SK-N-SH (cell line): Measurements from ENCODE around the gene COL8A2. TPM values are rescaled to one million over a fixed set of nuclear protein-coding genes. Genes with fewer than 3 reads are reported as not detected.

Experiments
- CTCF ChIA-PET: fragments of 300-600, 350-600 bp; formaldehyde crosslinking; extraction: SDS; loops from one replicate; lab custom pipeline; 2021; lab: Yijun Ruan, JAX
- POLR2A ChIA-PET: fragments of 350-600 bp; sonication (Branson Sonifier 250); formaldehyde crosslinking; extraction: SDS; loops from one replicate; lab custom pipeline; 2020; ENCODE audit warnings: antibody characterized with exemption, inconsistent platforms; lab: Yijun Ruan, JAX
- DNase-seq: peaks from one replicate; pipeline ENCODE4 v3.0.0; 2012
- H2AFZ ChIP-seq: fragments of 200-600 bp; sonication (generic); 2 replicates; pipeline ENCODE4 v1.8.1; 2016; ENCODE audit warnings: antibody characterized with exemption, mild to moderate bottlenecking, low read depth
- H3F3A ChIP-seq: fragments of 200-600 bp; sonication (generic); replicated peaks from 2 replicates; pipeline ENCODE3; 2016; ENCODE audit warnings: antibody characterized with exemption, mild to moderate bottlenecking; ENCODE audit not compliant: insufficient read depth
- H3K27ac ChIP-seq, 2 experiments: fragments of 200-500 bp in 1 of 2; fragments of 200-600 bp in 1 of 2; sonication (Bioruptor generic) in 1 of 2; sonication (generic), shearing (Covaris generic) in 1 of 2; 2 replicates each; pipeline versions ENCODE4 v1.5.1 to v1.6.1; 2014 to 2016; ENCODE audit warnings: low read depth in 2 of 2, inconsistent platforms in 1 of 2, low read length in 1 of 2, mild to moderate bottlenecking in 1 of 2, mixed read lengths in 1 of 2
- H3K27me3 ChIP-seq: fragments of 200-600 bp; sonication (generic), shearing (Covaris generic); 2 replicates; pipeline ENCODE4 v1.6.1; 2016; ENCODE audit warnings: mixed run types; ENCODE audit not compliant: insufficient read depth
- H3K36me3 ChIP-seq, 2 experiments: fragments of 200-500 bp in 1 of 2; fragments of 200-600 bp in 1 of 2; sonication (Bioruptor generic) in 1 of 2; sonication (generic) in 1 of 2; replicated peaks in 1 of 2; 2 replicates each; pipeline versions ENCODE3 to v1.5.1; 2014 to 2016; ENCODE audit warnings: low read length in 1 of 2, mild to moderate bottlenecking in 1 of 2; ENCODE audit not compliant: insufficient read depth in 2 of 2, control insufficient read depth in 1 of 2
- H3K4me1 ChIP-seq, 2 experiments: fragments of 200-500 bp in 1 of 2; fragments of 200-600 bp in 1 of 2; sonication (Bioruptor generic) in 1 of 2; sonication (generic), shearing (Covaris generic) in 1 of 2; 2 replicates each; pipeline versions ENCODE4 v1.5.1 to v1.6.1; 2014 to 2016; ENCODE audit warnings: low read depth in 1 of 2, low read length in 1 of 2, mixed run types in 1 of 2; ENCODE audit not compliant: insufficient read depth in 2 of 2, control insufficient read depth in 1 of 2
- H3K4me2 ChIP-seq: fragments of 200-600 bp; sonication (generic), shearing (Covaris generic); 2 replicates; pipeline ENCODE4 v1.6.1; 2017; ENCODE audit warnings: mixed run types
- H3K4me3 ChIP-seq, 2 experiments: fragments of 200-500 bp in 1 of 2; fragments of 200-600 bp in 1 of 2; sonication (Bioruptor generic) in 1 of 2; sonication (generic), shearing (Covaris generic) in 1 of 2; 2 replicates each; pipeline versions ENCODE4 v1.5.1 to v1.8.1; 2014 to 2016; ENCODE audit warnings: low read depth in 2 of 2, inconsistent platforms in 1 of 2, low read length in 1 of 2, mild to moderate bottlenecking in 1 of 2, mixed read lengths in 1 of 2, moderate library complexity in 1 of 2
- H3K79me2 ChIP-seq: fragments of 200-600 bp; sonication (generic); 2 replicates; pipeline ENCODE4 v1.8.1; 2017; ENCODE audit warnings: mild to moderate bottlenecking; ENCODE audit not compliant: insufficient read depth
- H3K9ac ChIP-seq: fragments of 200-600 bp; sonication (generic); 2 replicates; pipeline ENCODE4 v1.6.1; 2017; ENCODE audit warnings: mixed run types
- H3K9me2 ChIP-seq: fragments of 200-600 bp; sonication (generic); 2 replicates; pipeline ENCODE4 v1.6.1; 2017; ENCODE audit warnings: mixed run types
- H3K9me3 ChIP-seq: fragments of 200-600 bp; sonication (generic); 2 replicates; pipeline ENCODE4 v1.6.1; 2017; ENCODE audit warnings: mixed run types, mild to moderate bottlenecking, moderate library complexity
- H4K20me1 ChIP-seq: fragments of 200-600 bp; sonication (generic); 2 replicates; pipeline ENCODE4 v1.6.1; 2017; ENCODE audit warnings: mild to moderate bottlenecking, mixed run types; ENCODE audit not compliant: insufficient read depth
- EP300 ChIP-seq, 2 experiments: IDR thresholded peaks; 2 replicates each; pipeline versions ENCODE4 v1.4.0 to v1.6.1; 2012; ENCODE audit warnings: borderline replicate concordance in 1 of 2, low read depth in 1 of 2, low read length in 1 of 2
- FOSL2 ChIP-seq: IDR thresholded peaks from 2 replicates; pipeline ENCODE4 v1.4.0; 2012; ENCODE audit warnings: low read depth, mild to moderate bottlenecking, moderate library complexity, borderline replicate concordance
- FOXJ3 ChIP-seq: sonication (generic); formaldehyde crosslinking; IDR thresholded peaks from 2 replicates; pipeline ENCODE4 v1.5.1; 2020; ENCODE audit warnings: mild to moderate bottlenecking, missing genetic modification reagents
- FOXM1 ChIP-seq: IDR thresholded peaks from 2 replicates; pipeline ENCODE4 v1.4.0; 2012; ENCODE audit warnings: low read depth, mild to moderate bottlenecking
- MEF2A ChIP-seq: IDR thresholded peaks from 2 replicates; pipeline ENCODE4 v1.4.0; 2012; ENCODE audit warnings: low read depth, borderline replicate concordance
- MXI1 ChIP-seq: IDR thresholded peaks from 2 replicates; pipeline ENCODE4 v1.6.1; 2012; ENCODE audit warnings: mild to moderate bottlenecking, low read depth, low read length, improper control_type of control experiment
- NFIC ChIP-seq: IDR thresholded peaks from 2 replicates; pipeline ENCODE4 v1.4.0; 2012; ENCODE audit warnings: borderline replicate concordance
- NRF1 ChIP-seq: IDR thresholded peaks from 2 replicates; pipeline ENCODE4 v1.6.1; 2012; ENCODE audit warnings: low read depth, mild to moderate bottlenecking, low read length
- PBX3 ChIP-seq: IDR thresholded peaks from 2 replicates; pipeline ENCODE4; 2012
- RFX5 ChIP-seq: IDR thresholded peaks from 2 replicates; pipeline ENCODE4 v1.6.1; 2012; ENCODE audit warnings: mild to moderate bottlenecking, improper control_type of control experiment, low read length
- TAF1 ChIP-seq: IDR thresholded peaks from 2 replicates; pipeline ENCODE4 v1.6.1; 2012; ENCODE audit warnings: low read depth, mild to moderate bottlenecking, low read length, moderate library complexity, borderline replicate concordance
- ZBTB33 ChIP-seq: IDR thresholded peaks from 2 replicates; pipeline ENCODE4 v1.4.0; 2012; ENCODE audit warnings: low read depth, borderline replicate concordance
- WGBS: methylation state at CpG from one replicate; pipeline ENCODE4 v1.1.6; 2017; ENCODE audit warnings: low lambda C conversion rate; 5-methylcytosine and 5-hydroxymethylcytosine counted together
- polyA plus RNA-seq, 3 experiments: library from polyadenylated mRNA; depleted of rRNA; stranded (reverse); fragments of >200 nt; gene quantifications; 2 replicates each; pipeline ENCODE4 v1.2.3, GENCODE V29; 2012
- TF ChIP-seq, protein P1 (sequence below): IDR thresholded peaks from 2 replicates; pipeline ENCODE4 v1.4.0; 2012; ENCODE audit warnings: low read depth, borderline replicate concordance

COL8A2 gene
- polyA plus RNA-seq, 1 of the 3 experiments (the other 2 are of a cell fraction), result 3.1 TPM

GRCh38 chr1:36164361-36164760 is 39.3 kb upstream of the COL8A2 start:
- no peak overlapping the region for H3K9ac ChIP-seq
- no peaks in the 10 kb centered on the region for H3K9me2 ChIP-seq
- ChIA-PET CTCF (interaction anchor here (0.9 to 3.8 kb wide), 3 partner anchors 13 to 23 kb away, joined by 3 to 15 read pairs (median 3); no protein-coding TSS in a partner anchor), POLR2A (no interaction called here)
- H3F3A ChIP-seq, result peaks cover 7% of the 10 kb centered on the region
- no peaks in the 10 kb centered on the region for H3K9me3 ChIP-seq
- H3K36me3 ChIP-seq, result peaks cover 6 to 27% of the 10 kb centered on the region in 2 experiments
- TF ChIP-seq FOXJ3 (no peak), MXI1 (no peak), NRF1 (no peak)
- TF ChIP-seq, protein P1, sequence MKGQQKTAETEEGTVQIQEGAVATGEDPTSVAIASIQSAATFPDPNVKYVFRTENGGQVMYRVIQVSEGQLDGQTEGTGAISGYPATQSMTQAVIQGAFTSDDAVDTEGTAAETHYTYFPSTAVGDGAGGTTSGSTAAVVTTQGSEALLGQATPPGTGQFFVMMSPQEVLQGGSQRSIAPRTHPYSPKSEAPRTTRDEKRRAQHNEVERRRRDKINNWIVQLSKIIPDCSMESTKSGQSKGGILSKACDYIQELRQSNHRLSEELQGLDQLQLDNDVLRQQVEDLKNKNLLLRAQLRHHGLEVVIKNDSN, result no peak
- no peaks in the 10 kb centered on the region for H3K27me3 ChIP-seq
- 86% methylated on average over 2 of the region's 2 CpGs for whole genome bisulfite sequencing
- H4K20me1 ChIP-seq, result peaks cover 100% of the 10 kb centered on the region
- H3K4me2 ChIP-seq, result no peak overlapping the region
- H3K79me2 ChIP-seq, result peaks cover 100% of the 10 kb centered on the region
- peaks cover 31 to 33% of the 10 kb centered on the region in 2 experiments for H3K4me1 ChIP-seq
- H3K27ac ChIP-seq, result no peak overlapping the region
- no peak for DNase-seq
- no peak overlapping the region for H3K4me3 ChIP-seq
- no peak overlapping the region for H2AFZ ChIP-seq

DNA sequence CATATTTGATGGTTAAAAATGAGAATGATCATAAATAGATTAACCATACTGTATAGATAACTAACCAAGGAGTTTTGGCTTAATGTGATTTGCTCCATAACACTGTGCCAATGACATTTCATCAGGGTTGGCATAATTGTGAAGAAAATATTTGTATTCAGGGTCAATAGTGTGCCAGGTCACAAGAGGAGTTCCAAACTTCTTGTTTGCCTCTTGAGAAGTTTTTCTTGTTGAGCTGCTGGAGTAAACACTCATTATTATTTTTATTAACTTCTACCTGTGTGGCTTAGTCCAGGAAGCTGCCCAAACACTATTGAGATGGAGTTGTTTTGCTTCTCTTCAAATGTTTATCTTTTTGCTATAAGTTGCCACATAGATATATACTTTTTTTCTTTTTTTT is 38.4 kb upstream of the COL8A2 start:
- H3K9me2 ChIP-seq, result no peaks in the 10 kb centered on the region
- H3F3A ChIP-seq, result peaks cover 10% of the 10 kb centered on the region
- H3K27me3 ChIP-seq, result no peaks in the 10 kb centered on the region
- ChIA-PET CTCF (interaction anchor here (1.1 to 4.8 kb wide), 3 partner anchors 12 to 29 kb away, joined by 3 to 49 read pairs (median 11); partner anchors contain the start of gene TRAPPC3), POLR2A (no interaction called here)
- H3K9me3 ChIP-seq, result no peaks in the 10 kb centered on the region
- H3K79me2 ChIP-seq, result peaks cover 100% of the 10 kb centered on the region
- H3K9ac ChIP-seq, result no peak overlapping the region
- no peak overlapping the region for H3K27ac ChIP-seq
- H3K4me3 ChIP-seq, result no peak overlapping the region
- H3K36me3 ChIP-seq, result peaks cover 7 to 31% of the 10 kb centered on the region in 2 experiments
- peaks cover 100% of the 10 kb centered on the region for H4K20me1 ChIP-seq
- DNase-seq, result no peak
- peaks cover 33 to 36% of the 10 kb centered on the region in 2 experiments for H3K4me1 ChIP-seq
- no peak overlapping the region for H2AFZ ChIP-seq
- no peak overlapping the region for H3K4me2 ChIP-seq
- no peak for TF ChIP-seq RFX5
- TF ChIP-seq MXI1, result no peak
- TF ChIP-seq FOSL2, result no peak
- no peak for TF ChIP-seq NFIC
- TF ChIP-seq PBX3, result no peak
- no peak for TF ChIP-seq ZBTB33
- no peak for TF ChIP-seq MEF2A
- no peak for TF ChIP-seq TAF1
- TF ChIP-seq EP300 (IDR thresholded peaks at IDR 0.05; ENCODE audit: borderline replicate concordance in 1 of 2, low read depth in 1 of 2, low read length in 1 of 2), result no peak
- no peak for TF ChIP-seq FOXM1
